Smooth muscle cell (in vitro differentiated cells): ENCODE results near the gene ACCS. TPM values are rescaled to one million over a fixed set of nuclear protein-coding genes. Genes with fewer than 3 reads are reported as not detected.

Experiments used
- DNase-seq: peaks from one replicate; lab custom pipeline; 2025; ENCODE audit not compliant: unreplicated experiment; lab: John Stamatoyannopoulos, UW
- H2AFZ ChIP-seq: fragments of 200-600 bp; sonication (generic); 2 replicates; pipeline ENCODE4 v1.6.0; 2016; ENCODE audit warnings: antibody characterized with exemption, low read depth, mild to moderate bottlenecking
- H3F3A ChIP-seq: fragments of 200-600 bp; sonication (generic); 2 replicates; pipeline ENCODE4 v1.6.0; 2017; ENCODE audit warnings: antibody characterized with exemption, low read depth
- H3K27ac ChIP-seq: fragments of 200-600 bp; sonication (generic); 2 replicates; pipeline ENCODE4 v1.5.1; 2016; ENCODE audit warnings: low read depth, mild to moderate bottlenecking
- H3K27me3 ChIP-seq: fragments of 200-600 bp; sonication (generic); 2 replicates; pipeline ENCODE4 v1.6.1; 2016; ENCODE audit warnings: low read depth, mild to moderate bottlenecking
- H3K36me3 ChIP-seq: fragments of 200-600 bp; sonication (generic); 2 replicates; pipeline ENCODE4 v1.5.1; 2016; ENCODE audit warnings: low read depth
- H3K4me1 ChIP-seq: fragments of 200-600 bp; sonication (generic); 2 replicates; pipeline ENCODE4 v1.5.1; 2016; ENCODE audit warnings: low read depth
- H3K4me2 ChIP-seq: fragments of 200-600 bp; sonication (generic); 2 replicates; pipeline ENCODE4 v1.6.0; 2016; ENCODE audit warnings: mild to moderate bottlenecking
- H3K4me3 ChIP-seq: fragments of 200-600 bp; sonication (generic); 2 replicates; pipeline ENCODE4 v1.5.1; 2016; ENCODE audit warnings: mild to moderate bottlenecking
- H3K79me2 ChIP-seq: fragments of 200-600 bp; sonication (generic); 2 replicates; pipeline ENCODE4 v1.6.0; 2016; ENCODE audit warnings: low read depth, mild to moderate bottlenecking
- H3K9ac ChIP-seq: fragments of 200-600 bp; sonication (generic); 2 replicates; pipeline ENCODE4 v1.6.0; 2016; ENCODE audit warnings: low read depth
- H3K9me3 ChIP-seq: fragments of 200-600 bp; sonication (generic); replicated peaks from 2 replicates; pipeline ENCODE4 v1.5.1; 2016; ENCODE audit warnings: low read depth
- H4K20me1 ChIP-seq: fragments of 200-600 bp; sonication (generic); 2 replicates; pipeline ENCODE4 v1.6.0; 2016; ENCODE audit warnings: low read depth
- CTCF ChIP-seq: fragments of 200-600 bp; sonication (generic); IDR thresholded peaks from 2 replicates; pipeline ENCODE4 v1.5.1; 2017; ENCODE audit warnings: borderline replicate concordance, mild to moderate bottlenecking, antibody characterized with exemption; ENCODE audit not compliant: insufficient read depth, poor library complexity, severe bottlenecking
- WGBS: methylation state at CpG from one replicate; pipeline ENCODE4 v1.1.7; 2016; ENCODE audit warnings: low lambda C conversion rate; 5-methylcytosine and 5-hydroxymethylcytosine counted together
- polyA plus RNA-seq: library from polyadenylated mRNA; unstranded; fragments of >200 nt; fragmentation: Nextera tagmentation; extraction: Ambion mirVana; gene quantifications from 2 replicates; pipeline ENCODE4 v1.2.1, GENCODE V29; 2016
- total RNA-seq: library from RNA; depleted of rRNA; stranded (reverse); fragments of >200 nt; gene quantifications from 2 replicates; pipeline ENCODE4 v1.2.3, GENCODE V29; 2014

The ACCS gene
- total and polyA plus RNA-seq, 2 experiments from 2014 or later = 3.5 to 4.1 TPM

- Histone ChIP-seq H3K79me2 (no peaks in the 10 kb centered on the region), H2AFZ (no peak overlapping the region), H3F3A (no peaks in the 10 kb centered on the region), H3K36me3 (no peaks in the 10 kb centered on the region), H3K27ac (no peak overlapping the region), H3K4me1 (no peaks in the 10 kb centered on the region), H3K4me3 (no peak overlapping the region), H3K27me3 (no peaks in the 10 kb centered on the region), H3K9me3 (no peaks in the 10 kb centered on the region), H3K4me2 (peak overlapping the region; percentile 88), H4K20me1 (no peaks in the 10 kb centered on the region), H3K9ac (no peak overlapping the region)
- TF ChIP-seq CTCF = no peak
- no peak for DNase-seq
- 77% methylated on average over 5 of the region's 5 CpGs for WGBS
Observed at GRCh38 chr11:44067266-44067665, 1.2 kb downstream of the ACCS start.

- TF ChIP-seq CTCF = no peak
- 95% methylated on average over 2 of the region's 2 CpGs for WGBS
- Histone ChIP-seq H3K4me1 (no peaks in the 10 kb centered on the region), H3F3A (no peaks in the 10 kb centered on the region), H4K20me1 (no peaks in the 10 kb centered on the region), H3K36me3 (no peaks in the 10 kb centered on the region), H2AFZ (no peak overlapping the region), H3K9ac (no peak overlapping the region), H3K4me3 (no peak overlapping the region), H3K79me2 (no peaks in the 10 kb centered on the region), H3K27ac (no peak overlapping the region), H3K9me3 (no peaks in the 10 kb centered on the region), H3K27me3 (no peaks in the 10 kb centered on the region), H3K4me2 (no peak overlapping the region)
- no peak for DNase-seq
Observed at GRCh38 chr11:44068180-44068579, 2.1 kb downstream of the ACCS start.

- Histone ChIP-seq H2AFZ (no peak overlapping the region), H3K27me3 (no peaks in the 10 kb centered on the region), H3K4me1 (no peaks in the 10 kb centered on the region), H3K4me2 (no peak overlapping the region), H3F3A (no peaks in the 10 kb centered on the region), H3K9me3 (no peaks in the 10 kb centered on the region), H3K79me2 (no peaks in the 10 kb centered on the region), H4K20me1 (no peaks in the 10 kb centered on the region), H3K27ac (no peak overlapping the region), H3K9ac (no peak overlapping the region), H3K36me3 (no peaks in the 10 kb centered on the region), H3K4me3 (no peak overlapping the region)
- DNase-seq = no peak
- no peak for TF ChIP-seq CTCF
- 84% methylated on average over 3 of the region's 3 CpGs for WGBS
Observed at GRCh38 chr11:44071157-44071556, 5.1 kb downstream of the ACCS start.

GRCh38 chr11:44072757-44073658, 6.9 kb downstream of the ACCS start:
- Histone ChIP-seq H3F3A (no peaks in the 10 kb centered on the region), H4K20me1 (no peaks in the 10 kb centered on the region), H3K4me3 (no peak overlapping the region), H3K27ac (no peak overlapping the region), H3K79me2 (no peaks in the 10 kb centered on the region), H3K9ac (no peak overlapping the region), H3K4me2 (no peak overlapping the region), H2AFZ (no peak overlapping the region), H3K9me3 (no peaks in the 10 kb centered on the region), H3K4me1 (no peaks in the 10 kb centered on the region), H3K27me3 (no peaks in the 10 kb centered on the region), H3K36me3 (no peaks in the 10 kb centered on the region)
- no peak for TF ChIP-seq CTCF
- DNase-seq = no peak
- 94% methylated on average over 8 of the region's 8 CpGs for WGBS
